Muscle layer of colon (tissue), 2 donors: ENCODE results near the gene PLAC1.

Source experiments
- H3K27ac ChIP-seq: one replicate; pipeline ENCODE4 v1.7.0; 2013; ENCODE audit warnings: low read depth, mild to moderate bottlenecking, low read length, moderate library complexity
- H3K27me3 ChIP-seq, 2 donors: one replicate each; pipeline ENCODE4 v1.7.0; 2013; ENCODE audit warnings: low read length in 2 of 2, mild to moderate bottlenecking in 2 of 2; ENCODE audit not compliant: insufficient read depth in 2 of 2, control insufficient read depth in 1 of 2
- H3K36me3 ChIP-seq: one replicate; pipeline ENCODE4 v1.7.0; 2013; ENCODE audit warnings: mild to moderate bottlenecking, low read length; ENCODE audit not compliant: insufficient read depth
- H3K4me1 ChIP-seq: one replicate; pipeline ENCODE4 v1.7.0; 2013; ENCODE audit warnings: mild to moderate bottlenecking, low read length; ENCODE audit not compliant: insufficient read depth
- H3K4me3 ChIP-seq, 2 donors: one replicate each; pipeline ENCODE4 v1.7.0; 2013; ENCODE audit warnings: low read length in 2 of 2, low read depth in 1 of 2, mild to moderate bottlenecking in 1 of 2, moderate library complexity in 1 of 2
- H3K9ac ChIP-seq: one replicate; pipeline ENCODE4 v1.7.0; 2013; ENCODE audit warnings: low read length
- H3K9me3 ChIP-seq: one replicate; pipeline ENCODE4 v1.7.0; 2013; ENCODE audit warnings: mild to moderate bottlenecking, low read length
- donor health status: abdominal sarcoma.
- donor health status: Adenocarcinoma of cecum.

Gene PLAC1

DNA sequence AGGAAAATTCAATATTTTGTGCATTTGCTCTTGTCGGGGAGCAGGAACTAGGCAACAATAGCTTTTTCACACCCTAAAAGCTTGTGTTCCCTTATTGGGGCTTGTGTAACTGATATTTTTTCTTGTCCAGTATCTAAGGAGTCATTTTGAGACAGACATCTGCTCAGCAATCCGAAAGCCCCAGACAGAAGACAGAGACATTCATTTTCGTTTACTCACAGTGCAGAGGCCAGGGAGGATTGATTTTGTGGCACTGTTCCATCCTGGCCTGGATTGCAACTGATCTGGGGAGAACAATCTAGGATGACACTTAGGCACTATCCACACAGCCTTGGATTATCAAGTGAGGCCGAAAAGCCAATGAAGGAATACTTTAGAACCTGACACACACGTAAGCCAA is 27.4 kb upstream of the PLAC1 start:
- no peak overlapping the region for H3K9ac ChIP-seq
- H3K27me3 ChIP-seq: peaks cover 0 to 5% of the 10 kb centered on the region in 2 donors
- no peak overlapping the region for H3K27ac ChIP-seq
- H3K4me1 ChIP-seq: no peaks in the 10 kb centered on the region
- no peak overlapping the region for H3K4me3 ChIP-seq
- H3K36me3 ChIP-seq: no peaks in the 10 kb centered on the region
- no peaks in the 10 kb centered on the region for H3K9me3 ChIP-seq

DNA sequence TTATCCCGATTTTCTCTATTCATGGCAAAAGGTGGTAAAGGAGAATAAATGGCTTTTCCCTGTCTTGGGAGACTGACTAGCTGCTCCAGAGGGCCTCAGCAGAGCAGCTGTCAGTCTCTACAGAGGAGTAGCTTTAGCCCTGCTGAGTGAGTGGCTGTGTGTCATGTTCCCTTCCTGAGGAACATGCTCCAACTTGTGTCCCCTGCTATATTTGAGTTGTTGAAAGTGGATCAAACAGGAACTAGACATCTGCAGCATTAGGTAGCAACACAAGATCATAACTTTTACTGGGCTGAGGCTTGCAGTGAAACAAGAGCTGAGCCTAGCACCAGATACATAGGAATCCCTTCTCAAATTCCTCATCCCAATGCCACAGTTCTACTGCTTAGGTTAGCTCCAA is 26.7 kb upstream of the PLAC1 start:
- H3K27me3 ChIP-seq: no peaks in the 10 kb centered on the region
- H3K4me1 ChIP-seq: no peaks in the 10 kb centered on the region
- no peaks in the 10 kb centered on the region for H3K36me3 ChIP-seq
- no peak overlapping the region for H3K9ac ChIP-seq
- no peak overlapping the region for H3K27ac ChIP-seq
- no peak overlapping the region for H3K4me3 ChIP-seq
- no peaks in the 10 kb centered on the region for H3K9me3 ChIP-seq

DNA sequence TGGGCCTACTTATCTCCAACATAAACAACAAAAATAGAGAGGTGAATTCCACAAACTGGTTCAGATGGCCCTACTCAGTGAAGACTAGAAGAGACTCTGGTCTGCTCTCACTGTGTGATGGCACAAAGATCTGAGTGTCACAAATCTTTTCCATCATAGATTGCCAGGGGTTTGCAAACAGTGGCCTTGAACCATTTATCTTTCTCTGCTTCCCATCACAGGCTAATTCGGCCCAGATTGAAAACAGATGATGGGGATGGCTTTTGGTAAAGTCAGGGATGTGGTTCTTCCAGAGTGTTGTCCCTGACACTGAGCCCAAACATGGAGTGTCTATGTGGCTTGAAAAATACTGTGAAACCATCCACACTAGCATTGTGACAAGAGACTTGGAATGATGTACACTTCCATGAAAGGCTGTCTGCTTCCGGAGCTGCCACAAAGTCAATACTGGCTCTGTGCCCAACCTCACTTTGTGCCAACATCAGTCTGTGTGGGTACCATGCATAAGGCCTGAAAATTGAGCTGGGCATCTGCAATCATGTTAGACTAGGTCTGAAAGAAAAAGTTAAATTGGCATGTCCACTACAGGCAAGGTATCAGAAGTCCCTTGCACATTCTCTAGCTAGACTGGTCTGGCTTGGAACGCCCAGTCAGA is 25.2 kb upstream of the PLAC1 start:
- no peak overlapping the region for H3K27ac ChIP-seq
- no peaks in the 10 kb centered on the region for H3K9me3 ChIP-seq
- no peak overlapping the region for H3K4me3 ChIP-seq
- H3K9ac ChIP-seq: no peak overlapping the region
- H3K36me3 ChIP-seq: no peaks in the 10 kb centered on the region
- no peaks in the 10 kb centered on the region for H3K4me1 ChIP-seq
- H3K27me3 ChIP-seq: no peaks in the 10 kb centered on the region

DNA sequence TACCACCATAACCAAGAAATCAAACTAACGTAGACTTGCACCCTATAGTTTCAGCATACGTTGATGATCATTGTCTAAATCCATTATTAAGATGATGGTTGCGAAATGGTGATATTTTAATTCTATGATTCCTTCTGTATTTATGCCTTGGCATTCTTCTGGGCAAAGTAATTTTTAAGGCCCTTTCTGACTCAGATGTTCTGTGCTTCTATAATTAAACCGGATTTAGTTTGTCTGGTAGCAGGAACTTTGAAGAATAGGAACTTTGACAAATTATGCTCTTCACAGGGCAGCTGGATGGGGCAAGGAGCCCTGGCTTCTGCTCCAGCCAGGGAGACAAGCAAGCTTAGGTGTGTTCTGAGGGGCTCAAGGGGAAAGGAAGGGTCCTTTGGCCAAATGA is 23.8 kb upstream of the PLAC1 start:
- no peaks in the 10 kb centered on the region for H3K9me3 ChIP-seq
- no peak overlapping the region for H3K9ac ChIP-seq
- no peaks in the 10 kb centered on the region for H3K27me3 ChIP-seq
- H3K4me1 ChIP-seq: no peaks in the 10 kb centered on the region
- no peak overlapping the region for H3K4me3 ChIP-seq
- no peak overlapping the region for H3K27ac ChIP-seq
- no peaks in the 10 kb centered on the region for H3K36me3 ChIP-seq

DNA sequence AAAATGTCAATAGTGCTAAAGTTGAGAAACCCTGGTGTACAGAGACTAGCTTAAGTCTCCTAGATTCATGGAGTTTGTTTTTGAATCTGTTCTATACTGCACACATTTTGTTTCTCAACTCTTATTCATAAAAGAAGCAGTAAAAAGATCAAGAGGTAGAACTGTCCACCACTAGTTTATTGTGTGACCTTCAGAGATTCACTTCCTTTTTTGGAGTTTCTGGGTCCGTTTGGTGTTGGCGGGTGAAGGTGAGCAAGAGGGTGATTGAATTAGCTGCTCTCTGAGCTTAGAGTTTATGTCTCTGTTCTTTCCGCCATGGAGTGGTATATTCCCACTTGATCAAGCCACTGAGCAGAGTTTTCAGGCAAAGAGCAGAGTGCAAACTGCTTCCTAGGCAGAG is 21.4 kb upstream of the PLAC1 start:
- Histone ChIP-seq H3K27ac (no peak overlapping the region), H3K9ac (no peak overlapping the region), H3K4me3 (no peak overlapping the region), H3K4me1 (no peaks in the 10 kb centered on the region), H3K27me3 (no peaks in the 10 kb centered on the region), H3K36me3 (no peaks in the 10 kb centered on the region), H3K9me3 (no peaks in the 10 kb centered on the region)

DNA sequence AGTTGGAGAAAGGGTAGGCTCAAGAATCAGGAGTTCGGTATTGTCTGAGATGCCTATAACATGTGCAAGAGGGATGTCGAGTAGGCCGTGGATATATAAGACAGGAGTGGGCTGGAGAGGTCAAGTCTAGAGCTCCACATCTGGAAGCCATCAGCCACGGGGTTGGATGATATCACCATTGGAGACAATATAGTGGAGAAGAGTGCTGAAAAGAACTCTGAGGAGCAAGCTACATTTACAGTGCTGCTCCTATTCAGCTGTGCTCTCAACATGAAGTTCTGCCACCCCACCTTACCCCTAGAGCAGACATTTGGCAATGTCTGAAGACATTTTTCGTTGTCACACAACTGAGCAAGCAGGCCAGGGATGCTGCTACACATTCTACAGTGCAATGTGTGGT is 20.9 kb upstream of the PLAC1 start:
- no peaks in the 10 kb centered on the region for H3K4me1 ChIP-seq
- H3K27me3 ChIP-seq: no peaks in the 10 kb centered on the region
- no peak overlapping the region for H3K4me3 ChIP-seq
- H3K27ac ChIP-seq: no peak overlapping the region
- no peaks in the 10 kb centered on the region for H3K9me3 ChIP-seq
- no peaks in the 10 kb centered on the region for H3K36me3 ChIP-seq
- no peak overlapping the region for H3K9ac ChIP-seq

DNA sequence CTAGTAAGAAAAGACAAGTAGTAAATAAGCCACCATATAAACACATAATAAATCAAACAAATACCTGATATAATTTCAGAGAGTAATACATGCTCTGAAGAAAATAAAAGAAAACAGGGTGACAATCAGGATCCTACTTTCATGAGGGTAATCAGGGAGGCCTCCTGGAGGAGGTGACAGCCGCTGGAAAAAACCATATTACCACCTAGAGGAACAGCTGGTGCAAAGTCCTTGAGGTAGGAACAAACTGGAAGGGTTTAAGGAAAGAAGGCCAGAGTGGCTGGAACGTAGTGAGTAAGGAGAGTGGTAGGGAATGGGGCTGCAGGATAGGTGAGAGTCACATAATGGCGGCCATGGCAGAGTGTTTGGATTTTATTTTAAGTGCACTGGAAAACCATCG is 19.1 kb upstream of the PLAC1 start:
- Histone ChIP-seq H3K9me3 (no peaks in the 10 kb centered on the region), H3K4me1 (no peaks in the 10 kb centered on the region), H3K36me3 (no peaks in the 10 kb centered on the region), H3K27me3 (no peaks in the 10 kb centered on the region), H3K27ac (no peak overlapping the region), H3K9ac (no peak overlapping the region), H3K4me3 (no peak overlapping the region)

DNA sequence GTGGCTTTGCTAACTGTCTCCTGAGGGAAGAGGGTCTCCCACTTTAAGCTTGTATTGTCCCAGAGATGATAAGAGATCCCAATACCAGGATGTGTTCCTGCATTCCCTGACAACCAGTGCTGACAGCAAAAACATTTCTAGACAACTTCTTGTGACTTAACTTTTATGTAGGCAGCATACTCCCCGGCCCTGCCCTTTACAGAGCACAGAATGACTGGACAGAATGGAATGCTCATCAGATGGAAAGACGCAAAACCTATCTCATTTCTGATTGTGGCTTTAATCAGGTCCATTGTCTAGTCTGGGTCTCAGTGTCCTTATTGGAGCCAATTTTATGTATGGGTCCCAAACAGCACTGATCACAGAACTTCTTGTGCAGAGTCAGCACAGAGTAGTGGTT is 18.2 kb upstream of the PLAC1 start:
- no peaks in the 10 kb centered on the region for H3K36me3 ChIP-seq
- H3K9ac ChIP-seq: no peak overlapping the region
- no peaks in the 10 kb centered on the region for H3K27me3 ChIP-seq
- no peaks in the 10 kb centered on the region for H3K4me1 ChIP-seq
- H3K4me3 ChIP-seq: no peak overlapping the region
- no peak overlapping the region for H3K27ac ChIP-seq
- no peaks in the 10 kb centered on the region for H3K9me3 ChIP-seq

DNA sequence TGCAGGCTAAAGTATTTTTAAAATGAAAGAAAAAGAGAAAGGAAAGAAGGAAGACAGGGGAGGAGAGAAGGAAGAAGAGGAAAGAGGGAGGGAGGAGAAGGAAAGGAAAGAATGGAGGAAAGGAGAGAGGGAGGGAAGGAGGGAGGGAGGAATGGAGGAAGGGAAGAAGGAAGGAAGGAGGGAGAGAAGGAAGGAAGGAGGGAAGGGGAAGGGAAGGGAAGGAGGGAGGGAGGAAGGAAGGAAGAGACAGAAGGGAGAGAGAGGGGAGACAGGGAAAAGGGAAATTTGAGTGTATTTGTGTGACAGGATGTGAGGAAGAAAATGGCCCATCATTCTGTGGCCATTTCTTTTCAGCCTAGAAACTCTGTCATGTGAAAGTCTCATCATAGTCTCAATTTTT is 14.9 kb upstream of the PLAC1 start:
- Histone ChIP-seq H3K4me1 (no peaks in the 10 kb centered on the region), H3K9ac (no peak overlapping the region), H3K36me3 (no peaks in the 10 kb centered on the region), H3K4me3 (no peak overlapping the region), H3K27me3 (no peaks in the 10 kb centered on the region), H3K27ac (no peak overlapping the region), H3K9me3 (no peaks in the 10 kb centered on the region)

DNA sequence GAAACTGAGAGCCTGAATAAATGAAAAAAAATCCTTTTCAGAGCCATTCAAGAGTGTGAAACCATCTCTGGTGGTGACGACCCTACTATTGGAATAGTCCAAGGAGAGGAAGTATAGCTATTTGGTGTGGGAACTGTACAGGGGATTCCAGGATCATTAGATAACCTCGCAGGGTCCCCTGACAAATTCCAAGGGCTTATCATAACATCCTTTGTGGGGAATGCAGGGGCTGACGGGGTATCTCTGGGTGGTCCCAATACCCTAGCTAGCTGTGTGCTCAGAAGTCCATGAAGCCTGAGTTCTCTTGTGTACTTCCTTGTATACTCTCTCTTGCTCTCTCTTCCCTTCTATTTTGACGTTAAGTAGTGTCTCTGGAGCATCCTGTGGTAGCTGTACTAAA is 13.8 kb upstream of the PLAC1 start:
- no peak overlapping the region for H3K9ac ChIP-seq
- H3K9me3 ChIP-seq: no peaks in the 10 kb centered on the region
- no peaks in the 10 kb centered on the region for H3K27me3 ChIP-seq
- no peaks in the 10 kb centered on the region for H3K36me3 ChIP-seq
- H3K27ac ChIP-seq: no peak overlapping the region
- no peaks in the 10 kb centered on the region for H3K4me1 ChIP-seq
- no peak overlapping the region for H3K4me3 ChIP-seq

DNA sequence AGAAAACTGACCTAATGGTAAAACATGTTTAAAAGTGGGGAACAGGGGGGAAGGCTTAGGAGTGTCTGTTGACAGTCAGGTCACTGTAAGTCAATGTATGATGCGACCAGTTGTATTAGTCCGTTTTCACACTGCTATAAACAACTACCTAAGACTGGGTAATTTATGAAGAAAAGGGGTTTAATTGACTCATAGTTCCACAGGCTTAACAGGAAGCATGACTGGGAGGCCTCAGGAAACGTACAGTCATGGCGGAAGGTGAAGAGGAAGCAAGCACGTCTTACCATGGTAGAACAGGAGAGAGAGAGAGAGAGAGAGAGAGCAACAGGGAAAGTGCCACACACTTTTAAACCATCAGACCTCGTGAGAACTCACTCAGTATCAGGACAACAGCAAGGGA is 13.0 kb upstream of the PLAC1 start:
- no peak overlapping the region for H3K4me3 ChIP-seq
- H3K9ac ChIP-seq: no peak overlapping the region
- no peaks in the 10 kb centered on the region for H3K27me3 ChIP-seq
- H3K9me3 ChIP-seq: no peaks in the 10 kb centered on the region
- H3K4me1 ChIP-seq: no peaks in the 10 kb centered on the region
- no peaks in the 10 kb centered on the region for H3K36me3 ChIP-seq
- no peak overlapping the region for H3K27ac ChIP-seq

DNA sequence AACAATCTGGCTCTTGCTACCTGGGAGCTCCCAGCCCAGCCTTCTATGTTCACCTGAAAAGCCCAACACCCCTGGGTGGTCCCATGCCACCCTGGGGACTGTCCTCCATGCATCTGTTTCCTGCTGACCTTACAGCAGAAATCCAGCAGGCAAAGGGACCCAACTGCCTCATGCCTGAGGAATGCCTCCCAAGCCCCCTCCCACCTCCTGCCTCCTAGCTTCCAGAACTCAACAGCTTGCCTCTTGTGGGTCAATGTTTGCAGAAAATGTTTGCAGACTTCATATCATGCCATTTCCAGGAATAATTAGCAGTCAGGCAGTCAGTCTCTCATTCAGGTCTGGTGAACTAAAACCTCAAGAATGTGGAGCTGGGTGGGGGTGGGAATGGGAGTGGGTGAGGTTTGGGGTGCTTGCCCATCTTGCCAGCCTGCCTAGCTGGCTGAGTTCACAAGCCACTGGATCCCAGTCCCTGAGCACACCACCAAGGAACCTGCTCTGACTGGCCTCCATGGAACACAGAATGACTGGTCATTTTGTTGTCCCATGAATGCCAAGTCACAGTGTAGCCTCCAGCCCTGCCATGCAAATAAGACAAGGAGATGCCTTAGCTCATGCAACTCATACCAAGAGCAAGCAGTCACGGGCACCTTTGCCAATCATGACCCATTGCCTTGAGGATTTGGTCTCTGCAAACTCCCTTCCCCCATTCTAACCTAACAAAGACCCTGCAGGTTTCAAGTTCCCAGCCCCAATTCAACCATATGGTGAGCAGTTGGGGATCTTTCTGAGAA is 12.1 kb upstream of the PLAC1 start:
- no peaks in the 10 kb centered on the region for H3K4me1 ChIP-seq
- no peaks in the 10 kb centered on the region for H3K9me3 ChIP-seq
- no peaks in the 10 kb centered on the region for H3K27me3 ChIP-seq
- H3K4me3 ChIP-seq: no peak overlapping the region
- H3K27ac ChIP-seq: no peak overlapping the region
- no peaks in the 10 kb centered on the region for H3K36me3 ChIP-seq
- no peak overlapping the region for H3K9ac ChIP-seq
